ENCODE results near the gene SDR42E1. TPM values are rescaled to one million over a fixed set of nuclear protein-coding genes. Genes with fewer than 3 reads are reported as not detected.
A peak's percentile ranks its signal among the peaks of the same experiment; 100 is the strongest.

The SDR42E1 gene
- total and polyA plus RNA-seq, 2 of the 13 experiments (the other 11 are each of a cell fraction or from before 2014, with no cell fraction given), result 0.01 to 0.13 TPM

DNA sequence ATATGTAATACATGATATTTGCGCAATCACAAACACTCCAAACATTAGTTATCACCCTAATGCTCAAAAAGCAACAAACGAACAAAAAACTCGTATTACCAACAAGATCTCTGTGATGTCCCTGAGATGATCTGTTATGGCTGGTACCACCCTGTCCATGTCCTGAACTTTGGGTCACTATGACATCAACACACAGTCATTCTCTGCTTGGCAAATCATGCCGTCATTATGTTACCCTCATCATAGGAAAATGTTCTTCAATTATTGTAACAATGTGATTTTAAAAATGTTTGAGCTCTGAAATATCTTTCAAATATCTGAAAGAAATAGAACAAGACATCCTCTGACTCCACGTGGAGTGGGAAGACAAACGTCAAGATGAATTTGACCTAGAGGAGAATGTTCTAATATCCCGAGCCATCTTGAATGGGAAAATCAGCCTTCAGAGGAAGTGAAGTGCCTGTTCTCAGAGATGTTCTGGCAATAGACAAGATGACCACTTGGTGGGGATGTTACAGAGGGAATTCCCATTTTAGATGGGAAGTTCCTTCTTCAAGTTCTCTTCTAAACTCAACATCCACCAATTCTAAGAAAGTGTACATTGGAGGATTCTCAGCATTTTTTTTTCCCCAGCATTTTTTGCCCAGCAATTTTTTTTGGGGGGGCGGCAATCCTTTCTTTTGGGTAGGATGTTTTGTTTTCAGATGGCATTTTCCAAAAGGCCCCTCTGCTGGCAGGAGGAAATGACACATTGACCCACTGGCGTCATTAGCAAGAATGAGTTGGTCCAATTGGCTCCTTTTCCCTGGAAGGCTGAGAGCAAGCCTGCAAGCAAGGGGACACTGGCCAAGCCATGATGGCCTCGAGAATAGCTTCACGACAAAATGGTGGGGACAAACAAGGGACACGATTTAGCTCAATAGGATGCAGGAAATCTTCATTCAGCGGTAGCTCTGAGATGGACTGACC, 20.1 kb upstream of the SDR42E1 start:
- H3K4me2 ChIP-seq (ENCODE audit: low read depth, low read length), result no peak overlapping the region
- H3K4me1 ChIP-seq (ENCODE audit: insufficient read depth, low read length), result peaks cover 39% of the 10 kb centered on the region
- no peaks in the 10 kb centered on the region for H3K9me3 ChIP-seq (ENCODE audit: low read length)
- peaks cover 13% of the 10 kb centered on the region for H3K79me2 ChIP-seq (ENCODE audit: insufficient read depth, low read length)
- POLR2A ChIA-PET, result interaction anchor here (1.2 kb wide), 1 partner anchor 199 kb away, joined by 4 read pairs; no protein-coding TSS in a partner anchor
- DNase-seq (ENCODE audit: low spot score) (peak; percentile 71), FAIRE-seq (peak; percentile 86), ATAC-seq (peak; percentile 14; the same call in 1 of the 3 replicates)
- H3K27me3 ChIP-seq (ENCODE audit: control insufficient read depth in 1 of 2, insufficient read depth in 2 of 2, low read length in 2 of 2), result no peaks in the 10 kb centered on the region; a peak in 1 of 5 replicates
- CTCF ChIA-PET (ENCODE audit: low intra/inter-chr PET ratio, low total read pairs), result interaction anchor here (1.4 to 4.8 kb wide), 2 partner anchors 30 to 198 kb away, joined by 10 to 51 read pairs; no protein-coding TSS in a partner anchor
- no peak overlapping the region for H3K9ac ChIP-seq (ENCODE audit: insufficient read depth, low read depth, low read length)
- no peak overlapping the region for H2AFZ ChIP-seq (ENCODE audit: low read length)
- BruUV-seq (replicated peaks), result no TSS peak
- no peaks in the 10 kb centered on the region for H3K36me3 ChIP-seq (replicated peaks in 1 of 2; ENCODE audit: control insufficient read depth in 1 of 2, insufficient read depth in 2 of 2, low read length in 2 of 2)
- H4K20me1 ChIP-seq (ENCODE audit: insufficient read depth, low read length), result no peaks in the 10 kb centered on the region
- 45% methylated on average over 13 of the region's 13 CpGs for WGBS (ENCODE audit: low lambda C conversion rate)
- no peak overlapping the region for H3K27ac ChIP-seq (ENCODE audit: extremely low read length, insufficient read depth, low read length)
- intact Hi-C loops (cut with micrococcal nuclease; ENCODE audit: unreplicated experiment) (loop anchor here (1.0 kb wide), 3 partner anchors 91 to 199 kb away; partner anchors contain the start of gene MPHOSPH6), in situ Hi-C loops (cut with HindIII; ENCODE audit: extremely low pct_ligation_motif_present, low pct_unique_long_range_greater_than_20kb) (loop anchor here (5.0 kb wide), 1 partner anchor 196 kb away; no protein-coding TSS in a partner anchor)
- H3K4me3 ChIP-seq (replicated peaks in 1 of 3; ENCODE audit: insufficient read depth in 1 of 3, low read depth in 2 of 3, low read length in 3 of 3), result no peak overlapping the region
- TF ChIP-seq SMAD3 (CRISPR knock-in tag; IDR thresholded peaks at IDR 0.05) (0 out of 2 replicates have a peak, but pooled peaks have one; percentile 40), HNRNPUL1 (IDR thresholded peaks at IDR 0.05; ENCODE audit: low read depth, low read length) (no peak), ZNF362 (CRISPR knock-in tag; IDR thresholded peaks at IDR 0.05; ENCODE audit: borderline replicate concordance) (no peak), ZMYM4 (CRISPR knock-in tag; IDR thresholded peaks at IDR 0.05) (peak; percentile 29; the same call in 1 of the 2 replicates), IRF2 (CRISPR knock-in tag; IDR thresholded peaks at IDR 0.05) (no peak), XRCC5 (optimal IDR thresholded peaks at IDR 0.05; ENCODE audit: low read length) (no peak), HES4 (CRISPR knock-in tag; IDR thresholded peaks at IDR 0.05; ENCODE audit: borderline replicate concordance) (no peak), GLI4 (CRISPR knock-in tag; IDR thresholded peaks at IDR 0.05; ENCODE audit: borderline replicate concordance) (no peak; the same call in 1 of the 2 replicates), SIX4 (CRISPR knock-in tag; IDR thresholded peaks at IDR 0.05) (no peak), ZBTB25 (CRISPR knock-in tag; IDR thresholded peaks at IDR 0.05) (0 out of 2 replicates have a peak, but pooled peaks have one; percentile 53), GATAD1 (CRISPR knock-in tag; IDR thresholded peaks at IDR 0.05) (0 out of 2 replicates have a peak, but pooled peaks have one; percentile 24), ZNF225 (CRISPR knock-in tag; IDR thresholded peaks at IDR 0.05) (no peak), RBFOX2 (IDR thresholded peaks at IDR 0.05; ENCODE audit: low read depth, low read length) (no peak), ZNF260 (CRISPR knock-in tag; IDR thresholded peaks at IDR 0.05; ENCODE audit: borderline replicate concordance, low read depth) (no peak), SP140L (CRISPR knock-in tag; IDR thresholded peaks at IDR 0.05; ENCODE audit: borderline replicate concordance) (0 out of 2 replicates have a peak, but pooled peaks have one; percentile 77), ZNF367 (CRISPR knock-in tag; IDR thresholded peaks at IDR 0.05; ENCODE audit: borderline replicate concordance) (no peak), RARA (CRISPR knock-in tag; IDR thresholded peaks at IDR 0.05) (no peak)
- TF ChIP-seq, protein P1, sequence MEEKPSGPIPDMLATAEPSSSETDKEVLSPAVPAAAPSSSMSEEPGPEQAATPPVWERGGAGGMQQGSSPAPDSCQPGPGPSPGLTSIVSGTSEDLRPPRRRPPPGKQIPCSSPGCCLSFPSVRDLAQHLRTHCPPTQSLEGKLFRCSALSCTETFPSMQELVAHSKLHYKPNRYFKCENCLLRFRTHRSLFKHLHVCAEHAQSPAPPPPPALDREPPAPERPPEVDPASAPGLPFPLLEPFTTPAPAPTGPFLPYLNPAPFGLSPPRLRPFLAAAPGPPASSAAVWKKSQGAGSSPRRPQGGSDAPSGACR (CRISPR knock-in tag; IDR thresholded peaks at IDR 0.05), result no peak
- TF ChIP-seq, protein P2, sequence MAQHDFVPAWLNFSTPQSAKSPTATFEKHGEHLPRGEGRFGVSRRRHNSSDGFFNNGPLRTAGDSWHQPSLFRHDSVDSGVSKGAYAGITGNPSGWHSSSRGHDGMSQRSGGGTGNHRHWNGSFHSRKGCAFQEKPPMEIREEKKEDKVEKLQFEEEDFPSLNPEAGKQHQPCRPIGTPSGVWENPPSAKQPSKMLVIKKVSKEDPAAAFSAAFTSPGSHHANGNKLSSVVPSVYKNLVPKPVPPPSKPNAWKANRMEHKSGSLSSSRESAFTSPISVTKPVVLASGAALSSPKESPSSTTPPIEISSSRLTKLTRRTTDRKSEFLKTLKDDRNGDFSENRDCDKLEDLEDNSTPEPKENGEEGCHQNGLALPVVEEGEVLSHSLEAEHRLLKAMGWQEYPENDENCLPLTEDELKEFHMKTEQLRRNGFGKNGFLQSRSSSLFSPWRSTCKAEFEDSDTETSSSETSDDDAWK (CRISPR knock-in tag; IDR thresholded peaks at IDR 0.05), result no peak
